ENCODE measurements around the gene OR9A2.
"Not testable (repeated sequence)": the region's sequence is repeated elsewhere in the genome, so short reads cannot be mapped to it uniquely, and the experiment has no call there.

The OR9A2 gene

DNA sequence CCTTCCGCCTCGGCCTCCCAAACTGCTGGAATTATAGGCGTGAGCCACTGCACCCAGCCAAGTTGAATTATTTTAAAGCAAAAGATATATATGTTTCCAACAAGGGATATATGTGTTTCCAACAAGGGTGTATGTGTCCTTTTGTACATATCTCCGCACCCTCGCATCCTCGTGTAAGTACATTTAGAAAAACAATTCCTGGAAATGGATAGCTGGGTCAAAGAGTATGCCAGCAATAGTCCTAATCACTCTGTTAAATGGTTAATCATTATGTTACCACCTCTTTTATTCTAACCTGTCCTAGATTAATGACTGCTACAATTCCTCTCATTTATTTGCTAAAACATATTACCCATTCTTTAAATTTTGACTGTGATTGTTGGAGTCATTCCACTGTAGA is 28.0 kb downstream of the OR9A2 start:
- H3K27ac ChIP-seq (ENCODE audit: low read depth, low read length): no peak overlapping the region
- H3K9ac ChIP-seq (ENCODE audit: low read length): no peak overlapping the region
- H3K4me3 ChIP-seq (ENCODE audit: low read length): no peak overlapping the region
- H3K4me1 ChIP-seq (ENCODE audit: control insufficient read depth, insufficient read depth, low read length): no peaks in the 10 kb centered on the region
- H3K27me3 ChIP-seq (ENCODE audit: control insufficient read depth, insufficient read depth, low read length): no peaks in the 10 kb centered on the region
- no peaks in the 10 kb centered on the region for H3K36me3 ChIP-seq (ENCODE audit: control insufficient read depth, insufficient read depth, low read length)

DNA sequence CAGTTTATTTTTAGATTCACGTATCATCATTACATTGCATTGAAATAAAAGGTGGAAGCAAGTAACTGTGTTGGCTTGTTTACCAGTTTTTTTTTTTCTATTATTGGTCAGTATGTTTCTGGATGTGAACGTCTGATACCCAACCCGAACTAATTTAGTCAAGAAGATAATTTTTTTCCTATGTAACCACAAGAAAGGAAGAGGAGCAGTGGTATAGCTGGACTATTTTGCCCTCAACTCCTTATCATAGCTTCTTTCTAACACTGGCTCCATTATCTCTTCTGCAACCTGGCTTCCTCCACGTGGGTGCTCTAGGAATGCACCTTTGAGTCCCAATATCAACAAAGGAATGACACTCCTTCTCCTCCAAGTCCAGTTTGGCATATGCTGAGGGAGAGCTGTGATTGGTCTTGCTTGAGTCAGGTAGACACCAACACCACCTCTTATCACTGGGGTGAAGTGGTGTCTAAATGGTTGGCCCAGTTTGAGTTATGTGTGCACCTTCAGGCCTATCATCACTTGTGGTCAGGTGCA is 29.4 kb downstream of the OR9A2 start:
- H3K4me3 ChIP-seq (ENCODE audit: low read length): no peak overlapping the region
- no peak overlapping the region for H3K27ac ChIP-seq (ENCODE audit: low read depth, low read length)
- no peaks in the 10 kb centered on the region for H3K27me3 ChIP-seq (ENCODE audit: control insufficient read depth, insufficient read depth, low read length)
- H3K9ac ChIP-seq (ENCODE audit: low read length): no peak overlapping the region
- H3K36me3 ChIP-seq (ENCODE audit: control insufficient read depth, insufficient read depth, low read length): no peaks in the 10 kb centered on the region
- H3K4me1 ChIP-seq (ENCODE audit: control insufficient read depth, insufficient read depth, low read length): no peaks in the 10 kb centered on the region

GRCh38 chr7:142992427-142992826 is 34.5 kb downstream of the OR9A2 start:
- Histone ChIP-seq H3K27me3 (ENCODE audit: control insufficient read depth, insufficient read depth, low read length) (no peaks in the 10 kb centered on the region), H3K4me3 (ENCODE audit: low read length) (no peak overlapping the region), H3K36me3 (ENCODE audit: control insufficient read depth, insufficient read depth, low read length) (no peaks in the 10 kb centered on the region), H3K27ac (ENCODE audit: low read depth, low read length) (no peak overlapping the region), H3K4me1 (ENCODE audit: control insufficient read depth, insufficient read depth, low read length) (no peaks in the 10 kb centered on the region), H3K9ac (ENCODE audit: low read length) (no peak overlapping the region)

DNA sequence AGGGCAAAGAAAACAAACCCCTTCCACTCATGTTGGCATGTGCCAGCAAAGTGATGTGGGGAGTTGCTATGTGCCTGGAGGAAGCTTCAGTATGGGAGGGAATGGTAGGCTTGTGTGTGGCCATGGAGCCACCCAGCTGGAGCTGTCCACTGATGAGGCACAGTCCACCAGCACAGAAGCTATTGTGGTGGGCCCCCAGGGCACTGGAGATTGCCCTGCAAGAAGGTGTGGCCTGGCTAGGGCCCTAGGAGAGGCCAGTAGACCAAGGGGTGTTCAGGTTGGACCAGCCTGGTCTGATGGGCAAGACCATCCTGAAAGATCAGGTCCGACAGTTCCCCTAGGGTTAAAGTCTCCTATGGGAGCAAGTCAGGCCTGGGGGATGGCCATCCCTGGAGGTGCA is 42.6 kb downstream of the OR9A2 start:
- H3K9ac ChIP-seq (ENCODE audit: low read length): no peak overlapping the region
- H3K27ac ChIP-seq (ENCODE audit: low read depth, low read length): no peak overlapping the region
- no peaks in the 10 kb centered on the region for H3K36me3 ChIP-seq (ENCODE audit: control insufficient read depth, insufficient read depth, low read length)
- H3K4me1 ChIP-seq (ENCODE audit: control insufficient read depth, insufficient read depth, low read length): no peaks in the 10 kb centered on the region
- H3K27me3 ChIP-seq (ENCODE audit: control insufficient read depth, insufficient read depth, low read length): no peaks in the 10 kb centered on the region
- H3K4me3 ChIP-seq (ENCODE audit: low read length): no peak overlapping the region

- no peak overlapping the region for H3K4me3 ChIP-seq (ENCODE audit: low read length)
- no peak overlapping the region for H3K27ac ChIP-seq (ENCODE audit: low read depth, low read length)
- H3K4me1 ChIP-seq (ENCODE audit: control insufficient read depth, insufficient read depth, low read length): no peaks in the 10 kb centered on the region
- H3K9ac ChIP-seq (ENCODE audit: low read length): no peak overlapping the region
- no peaks in the 10 kb centered on the region for H3K36me3 ChIP-seq (ENCODE audit: control insufficient read depth, insufficient read depth, low read length)
- no peaks in the 10 kb centered on the region for H3K27me3 ChIP-seq (ENCODE audit: control insufficient read depth, insufficient read depth, low read length)
Observed at GRCh38 chr7:142983825-142984224, 43.1 kb downstream of the OR9A2 start.

DNA sequence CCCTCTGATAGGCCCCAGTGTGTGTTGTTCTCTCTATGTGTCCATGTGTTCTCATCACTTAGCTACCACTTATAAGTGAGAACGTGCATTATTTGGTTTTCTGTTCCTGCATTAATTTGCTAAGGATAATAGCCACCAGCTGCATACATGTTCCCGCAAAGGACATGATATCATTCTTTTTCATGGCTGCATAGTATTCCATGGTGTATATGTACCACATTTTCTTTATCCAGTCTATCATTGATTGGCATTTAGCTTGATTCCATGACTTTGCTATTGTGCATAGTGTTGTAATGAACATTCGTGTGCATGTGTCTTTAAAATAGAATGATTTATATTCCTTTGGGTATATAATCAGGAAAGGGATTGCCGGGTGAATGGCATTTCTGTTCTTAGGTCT is 48.5 kb downstream of the OR9A2 start:
- not testable (repeated sequence) for H3K27ac ChIP-seq (ENCODE audit: low read depth, low read length); H3K27me3 ChIP-seq (ENCODE audit: control insufficient read depth, insufficient read depth, low read length); H3K4me1 ChIP-seq (ENCODE audit: control insufficient read depth, insufficient read depth, low read length); H3K36me3 ChIP-seq (ENCODE audit: control insufficient read depth, insufficient read depth, low read length); H3K4me3 ChIP-seq (ENCODE audit: low read length); H3K9ac ChIP-seq (ENCODE audit: low read length)

Measured in rectal smooth muscle tissue (tissue), 1 donor.